KBM-7 (cell line): ENCODE data around the gene ZNF878.
"Not testable (repeated sequence)": the region's sequence is repeated elsewhere in the genome, so short reads cannot be mapped to it uniquely, and the experiment has no call there.

Source experiments
- DNase-seq: peaks from one replicate; pipeline ENCODE4 v3.0.0-alpha.2; 2015
- in situ Hi-C: fragments of 300-500 bp; cut with MboI; formaldehyde crosslinking; loops from 2 replicates; pipeline ENCODE4 v1.14.3; 2020; ENCODE audit warnings: low sequenced_read_pairs, low pct_unique_long_range_greater_than_20kb, mixed read lengths

The ZNF878 gene

DNA sequence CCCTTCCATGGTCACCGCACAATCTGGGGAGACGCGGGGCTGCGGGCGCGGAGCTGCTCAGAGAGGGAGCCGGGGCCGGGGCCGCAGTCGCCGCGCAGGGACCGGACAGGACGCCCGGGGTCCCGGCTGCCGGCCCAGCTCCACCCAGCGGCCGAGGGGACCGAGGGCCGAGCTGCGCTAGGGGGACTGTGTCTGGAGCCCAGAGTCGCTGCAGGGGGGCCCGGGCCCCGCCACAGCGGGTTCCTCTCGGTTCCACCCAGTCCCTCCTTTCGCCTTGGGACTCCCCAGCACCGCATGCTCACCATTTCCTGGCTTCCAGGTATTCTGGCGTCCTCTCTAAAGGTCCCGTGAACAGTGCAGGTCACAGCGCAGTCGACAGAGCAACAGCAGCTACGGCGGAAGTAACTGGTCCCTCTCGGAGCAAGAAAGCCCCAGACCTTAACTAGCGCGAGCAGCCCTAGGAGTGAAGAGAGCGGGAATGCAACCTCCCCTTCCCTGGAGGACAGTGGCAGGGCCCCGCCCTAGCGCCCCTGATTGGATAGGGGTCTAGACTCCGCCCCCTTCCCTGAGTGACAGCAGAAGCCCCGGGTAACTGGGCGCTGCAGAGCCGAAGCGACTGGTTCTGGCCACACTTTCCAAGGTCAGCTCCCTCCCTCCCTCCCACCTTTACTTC is at the start of gene ZNF878:
TSS of gene ZNF878 (minus strand) at position 465 of the 673 bp plus-strand sequence. CDS start at position 305, 160 bp downstream.
- in situ Hi-C loops = no loop called here

DNA sequence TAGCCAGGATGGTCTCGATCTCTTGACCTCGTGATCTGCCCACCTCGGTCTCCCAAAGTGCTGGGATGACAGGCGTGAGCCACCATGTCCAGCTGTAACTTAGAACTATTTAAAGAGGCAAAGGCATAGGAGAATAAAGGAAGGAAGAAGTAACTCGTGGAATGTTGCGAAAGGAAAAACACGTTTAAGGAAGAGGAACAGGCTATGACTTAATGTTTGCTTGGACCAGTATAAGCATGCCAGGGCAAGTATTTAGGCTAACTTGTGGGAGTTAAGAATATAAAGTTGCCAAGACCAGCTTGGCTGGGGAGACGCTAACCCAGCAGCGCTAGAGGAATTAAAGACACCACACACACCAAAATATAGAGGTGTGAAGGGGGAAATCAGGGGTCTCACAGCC is 45.3 kb upstream of the ZNF878 start:
- DNase-seq = no peak
- in situ Hi-C loops = no loop called here

More for the DNA sequence above, at the start of gene ZNF878:
- DNase-seq = peak; percentile 93

DNA sequence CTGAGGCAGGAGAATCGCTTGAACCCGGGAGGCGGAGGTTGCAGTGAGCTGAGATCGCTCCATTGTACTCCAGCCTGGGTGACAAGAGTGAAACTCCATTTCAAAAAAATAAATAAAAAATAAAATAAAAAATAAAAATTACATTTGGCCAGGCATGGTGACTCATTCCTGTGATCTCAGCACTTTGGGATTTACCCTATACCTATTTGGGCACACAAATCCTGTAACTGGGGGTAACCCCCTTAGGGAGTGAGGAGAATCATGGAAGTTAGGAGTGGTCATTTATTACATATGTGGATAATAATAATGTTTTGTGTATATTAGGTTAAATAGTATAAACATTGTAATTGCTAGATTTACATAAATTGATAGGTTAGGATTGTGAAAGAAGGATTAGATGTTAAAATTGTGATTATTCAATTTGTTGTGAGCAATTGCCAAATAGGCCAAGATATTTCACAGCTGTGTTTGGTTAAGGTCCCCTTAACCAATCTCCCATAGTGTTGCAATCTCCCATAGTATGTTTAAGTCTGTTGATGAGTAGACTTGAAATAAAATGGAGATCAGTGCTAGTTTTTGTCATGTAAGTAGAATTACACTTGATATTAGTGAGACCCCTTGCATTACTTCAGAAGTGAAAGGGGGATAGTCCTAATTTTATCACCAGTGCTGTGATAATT is 42.5 kb upstream of the ZNF878 start:
- no peak for DNase-seq
- in situ Hi-C loops = no loop called here

DNA sequence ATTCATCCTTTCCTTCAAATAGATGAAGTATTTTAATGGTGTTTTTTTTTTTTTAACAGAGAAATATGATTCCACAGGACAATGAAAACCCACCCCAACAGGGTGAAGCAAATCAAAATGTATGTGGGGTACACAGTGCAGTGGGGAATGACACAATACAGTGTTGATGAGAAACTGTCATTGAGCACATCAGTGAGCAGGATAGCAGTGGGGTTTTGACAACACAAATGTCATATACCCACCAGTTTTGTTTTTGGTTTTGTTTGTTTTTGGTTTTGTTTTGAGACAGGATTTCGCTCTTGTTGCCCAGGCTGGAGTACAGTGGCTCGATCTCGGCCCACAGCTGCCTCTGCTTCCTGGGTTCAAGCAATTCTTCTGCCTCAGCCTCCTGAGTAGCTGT is 41.0 kb upstream of the ZNF878 start:
- DNase-seq = no peak
- in situ Hi-C loops = no loop called here

DNA sequence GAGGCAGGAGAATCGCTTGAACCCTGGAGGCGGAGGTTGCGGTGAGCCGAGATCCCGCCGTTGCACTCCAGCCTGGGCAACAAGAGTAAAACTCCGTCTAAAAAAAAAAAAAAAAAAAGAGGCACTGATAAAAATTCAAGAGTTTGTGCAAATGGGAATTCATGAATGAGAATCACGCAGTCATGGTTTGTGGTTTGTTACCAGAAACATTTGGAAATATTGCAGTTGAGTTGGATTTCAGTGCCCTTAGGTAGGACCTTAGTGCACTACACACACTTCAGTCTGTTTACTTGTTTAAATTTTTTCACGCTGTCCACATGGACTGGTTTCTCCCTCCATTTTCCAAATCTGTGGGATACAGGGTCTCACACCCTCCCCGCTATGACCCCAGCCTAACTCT is 40.2 kb upstream of the ZNF878 start:
- DNase-seq = peak; percentile 24
- in situ Hi-C loops = no loop called here

DNA sequence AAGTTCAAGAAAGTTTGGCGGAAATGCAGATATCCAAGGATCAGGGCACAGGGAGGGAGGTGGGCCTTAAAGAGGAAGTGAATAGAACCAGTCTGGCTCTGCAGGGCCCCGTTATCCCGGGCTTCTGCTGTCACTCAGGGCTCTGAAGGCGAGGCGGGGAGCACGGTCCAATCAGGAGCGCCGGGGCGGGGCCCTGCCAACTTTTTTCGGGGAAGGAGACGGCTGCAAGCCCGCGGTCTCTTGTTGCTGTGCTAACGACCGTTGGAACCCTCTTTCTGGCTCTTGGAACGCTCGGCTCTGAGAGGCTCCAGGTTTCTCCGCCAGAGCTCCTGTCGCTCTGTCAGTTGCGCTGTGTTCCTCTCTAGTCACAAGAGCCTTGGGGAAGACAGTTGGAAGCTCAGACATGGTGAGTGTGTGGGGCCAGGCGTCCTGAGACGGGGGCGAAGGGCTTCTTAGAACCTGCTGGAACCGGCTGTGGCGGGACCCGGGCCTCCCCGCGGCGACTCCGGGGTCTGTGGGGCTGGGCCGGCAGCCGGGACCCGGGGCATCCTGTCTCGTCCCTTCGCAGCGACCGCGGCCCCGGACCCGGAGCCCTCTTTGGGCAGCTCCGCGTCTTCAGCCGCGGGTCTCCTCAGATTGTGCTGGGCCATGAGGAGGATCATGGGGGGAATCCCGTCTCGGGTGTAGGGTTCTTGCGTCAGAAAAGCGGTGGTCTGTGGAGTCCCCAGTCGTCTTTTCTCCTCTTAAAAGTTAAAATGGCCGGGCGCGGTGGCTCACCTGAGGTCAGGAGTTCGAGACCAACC is 39.5 kb upstream of the ZNF878 start:
- DNase-seq = peak; percentile 96
- in situ Hi-C loops = no loop called here

DNA sequence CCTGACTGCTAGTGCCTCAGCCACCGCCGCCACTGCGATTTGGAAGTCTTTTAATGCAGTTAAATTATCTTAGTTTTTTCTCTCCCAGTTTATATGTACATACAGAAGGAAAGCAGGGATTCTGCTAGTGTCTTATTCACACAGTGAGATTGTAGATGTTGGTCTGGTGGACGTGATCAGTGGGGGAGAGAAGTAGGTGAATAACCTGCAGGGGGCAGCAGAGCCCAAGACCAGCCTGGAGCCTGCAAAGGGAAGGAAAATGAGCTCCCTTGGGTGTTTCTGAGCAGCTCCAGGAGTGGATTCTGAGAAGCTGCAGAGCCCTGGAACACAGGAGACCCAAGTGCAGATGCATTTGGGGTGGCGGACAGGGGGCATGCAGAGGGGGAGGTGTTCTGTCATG is 38.0 kb upstream of the ZNF878 start:
- in situ Hi-C loops = no loop called here
- peak; percentile 86 for DNase-seq

DNA sequence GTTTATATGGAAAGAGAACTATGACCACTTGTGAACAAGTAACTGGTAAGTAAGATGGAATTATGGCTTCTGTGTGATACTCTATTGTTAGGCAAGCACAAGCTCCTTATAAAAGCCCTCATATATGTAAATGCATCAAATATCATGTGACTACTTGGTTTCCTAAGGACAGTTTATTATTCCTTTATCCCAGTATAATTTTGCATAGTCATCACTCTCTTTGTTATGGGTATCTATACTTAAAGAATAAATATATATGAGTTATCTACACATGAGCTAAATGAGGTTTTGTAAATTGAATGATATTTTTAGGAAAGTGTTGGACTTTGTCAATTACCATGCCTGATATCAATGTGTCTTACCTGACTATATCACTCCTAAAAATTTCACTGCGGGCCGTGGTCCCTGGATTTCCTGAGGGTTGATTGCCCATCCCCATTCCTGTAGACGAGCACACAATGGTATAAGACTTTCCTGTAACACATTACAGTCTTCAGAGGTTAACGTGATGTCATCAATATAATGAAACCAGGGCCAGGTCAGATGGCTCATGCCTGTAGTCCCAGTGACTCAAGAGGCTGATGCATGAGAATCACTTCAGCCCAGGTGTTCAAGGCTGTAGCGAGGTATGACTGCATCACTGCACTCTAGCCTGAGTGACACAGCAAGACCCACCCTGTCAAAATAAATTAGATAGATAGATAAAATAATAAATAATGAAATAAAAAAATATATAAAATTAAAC is 32.5 kb upstream of the ZNF878 start:
- no peak for DNase-seq
- in situ Hi-C loops = no loop called here

DNA sequence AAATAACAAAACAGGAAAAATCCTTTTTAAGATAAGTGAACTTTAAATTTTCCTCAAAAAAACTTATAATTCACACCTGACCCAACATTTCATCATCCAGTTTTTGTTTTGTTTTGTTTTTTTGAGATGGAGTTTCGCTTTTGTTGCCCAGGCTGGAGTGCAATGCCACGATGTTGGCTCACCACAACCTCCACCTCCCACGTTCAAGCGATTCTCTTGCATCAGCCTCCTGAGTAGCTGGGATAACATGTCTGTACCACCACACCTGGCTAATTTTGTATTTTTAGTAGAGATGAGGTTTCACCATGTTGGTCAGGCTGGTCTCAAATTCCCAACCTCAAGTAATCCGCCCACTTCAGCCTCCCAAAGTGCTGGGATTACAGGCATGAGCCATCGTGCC is 30.6 kb upstream of the ZNF878 start:
- in situ Hi-C loops, DNase-seq: not testable (repeated sequence)

DNA sequence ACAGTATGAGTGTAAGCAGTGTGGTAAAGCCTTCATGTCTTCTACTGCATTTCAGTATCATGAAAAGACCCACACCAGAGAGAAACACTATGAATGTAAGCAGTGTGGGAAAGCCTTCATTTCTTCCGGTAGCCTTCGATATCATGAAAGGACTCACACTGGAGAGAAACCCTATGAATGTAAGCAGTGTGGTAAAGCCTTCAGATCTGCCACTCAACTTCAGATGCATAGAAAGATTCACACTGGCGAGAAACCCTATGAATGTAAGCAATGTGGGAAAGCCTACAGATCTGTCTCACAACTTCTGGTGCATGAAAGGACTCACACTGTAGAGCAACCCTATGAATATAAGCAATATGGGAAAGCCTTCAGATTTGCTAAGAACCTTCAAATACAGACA is 24.6 kb upstream of the ZNF878 start:
- in situ Hi-C loops = no loop called here

DNA sequence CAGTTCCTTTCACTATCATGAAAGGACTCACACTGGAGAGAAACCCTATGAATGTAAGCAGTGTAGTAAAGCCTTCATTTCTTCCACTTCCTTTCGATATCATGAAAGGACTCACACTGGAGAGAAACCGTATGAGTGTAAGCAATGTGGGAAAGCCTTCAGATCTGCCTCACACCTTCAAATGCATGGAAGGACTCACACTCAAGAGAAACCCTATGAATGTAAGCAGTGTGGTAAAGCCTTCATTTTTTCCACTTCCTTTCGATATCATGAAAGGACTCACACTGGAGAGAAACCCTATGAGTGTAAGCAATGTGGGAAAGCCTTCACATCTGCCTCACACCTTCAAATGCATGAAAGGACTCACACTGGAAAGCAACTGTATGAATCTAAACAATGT is 23.6 kb upstream of the ZNF878 start:
- in situ Hi-C loops, DNase-seq: not testable (repeated sequence)

More for the DNA sequence above, 24.6 kb upstream of the ZNF878 start:
- no peak for DNase-seq

DNA sequence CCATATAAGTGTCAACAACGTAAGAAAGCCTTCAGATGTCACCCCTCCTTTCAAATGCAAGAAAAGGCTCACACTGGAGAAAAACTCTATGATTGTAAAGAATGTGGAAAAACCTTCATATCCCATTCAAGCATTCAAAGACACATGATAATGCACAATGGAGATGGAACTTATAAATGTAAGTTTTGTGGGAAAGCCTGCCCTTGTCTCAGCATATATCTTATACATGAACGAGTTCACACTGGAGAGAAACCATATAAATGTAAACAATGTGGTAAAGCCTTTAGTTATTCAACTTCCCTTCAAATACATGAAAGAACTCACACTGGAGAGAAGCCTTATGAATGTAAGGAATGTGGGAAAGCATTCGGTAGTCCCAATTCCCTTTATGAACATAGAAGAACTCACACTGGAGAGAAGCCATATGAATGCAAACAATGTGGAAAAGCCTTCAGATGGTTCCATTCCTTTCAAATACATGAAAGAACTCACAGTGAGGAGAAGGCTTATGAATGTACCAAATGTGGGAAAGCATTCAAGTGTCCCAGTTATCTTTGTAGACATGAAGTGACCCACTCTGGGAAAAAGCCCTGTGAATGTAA is 22.9 kb upstream of the ZNF878 start:
- no peak for DNase-seq
- in situ Hi-C loops = no loop called here

DNA sequence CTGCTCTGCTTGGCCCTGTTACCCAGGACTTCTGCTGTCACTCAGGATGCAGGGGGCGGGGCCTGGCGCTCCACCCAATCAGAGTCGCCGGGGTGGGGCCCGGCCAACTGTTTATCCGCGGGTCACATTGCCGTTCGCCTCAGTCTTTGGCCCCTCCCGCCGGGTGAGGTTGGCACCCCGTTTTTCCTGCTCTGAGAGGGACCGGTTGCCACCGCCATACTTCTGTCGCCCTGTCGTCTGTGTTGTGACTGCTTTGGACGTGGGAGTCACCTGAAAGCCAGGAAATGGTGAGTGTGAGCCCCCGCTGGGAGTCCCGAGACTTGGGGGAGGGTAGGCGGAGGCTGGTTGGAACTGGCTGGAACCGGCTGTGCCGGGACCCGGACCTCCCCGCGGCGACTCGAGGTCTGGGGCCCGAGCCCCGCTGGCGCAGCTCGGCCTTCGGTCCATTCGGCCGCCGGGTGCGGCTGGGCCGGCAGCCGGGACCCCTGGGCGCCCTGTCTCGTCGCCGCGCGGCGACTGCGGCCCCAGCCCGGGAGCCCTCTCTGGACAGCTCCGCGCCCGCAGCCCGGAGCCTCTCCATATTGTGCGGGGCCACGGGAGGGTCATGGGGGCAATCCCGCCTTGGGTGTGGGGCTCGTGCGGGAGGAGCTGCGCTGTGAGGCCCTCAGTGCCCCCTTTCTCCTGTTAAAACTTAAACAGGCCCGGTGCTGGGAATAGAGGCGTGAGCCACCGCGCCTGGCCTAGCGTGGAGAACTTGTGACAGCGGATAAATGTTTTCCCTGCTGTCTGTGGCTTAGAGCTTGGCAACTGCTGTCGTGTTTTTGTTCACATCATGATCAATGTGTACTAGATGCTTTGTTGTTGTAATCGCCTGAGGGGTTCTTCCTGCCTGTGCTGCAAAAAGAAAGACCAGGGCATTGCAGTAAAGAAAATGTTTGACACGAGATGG is 12.1 kb upstream of the ZNF878 start, which contains the start of gene ZNF844:
TSS of gene ZNF844 (plus strand) at position 142 of the 949 bp plus-strand sequence. CDS start at position 285, 143 bp downstream.
- in situ Hi-C loops = no loop called here
- no peak for DNase-seq

DNA sequence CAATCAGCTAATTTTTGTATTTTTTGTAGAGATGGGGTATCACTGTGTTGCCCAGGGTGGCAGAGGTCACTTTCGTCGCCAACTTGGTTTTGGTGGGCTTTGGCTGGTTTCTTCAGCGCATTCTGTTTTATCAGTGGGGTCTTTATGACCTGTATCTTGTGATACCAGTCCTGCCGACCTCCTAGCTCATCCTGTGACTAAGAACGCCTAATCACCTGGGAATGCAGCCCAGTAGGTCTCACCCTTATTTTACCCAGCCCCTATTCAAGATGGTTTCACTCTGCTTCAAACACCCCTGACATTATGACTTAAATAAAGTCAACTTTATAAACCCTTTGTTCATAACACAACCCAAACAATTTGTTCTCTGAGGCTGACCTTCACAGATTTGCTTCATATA is 3.0 kb upstream of the ZNF878 start:
- DNase-seq = no peak
- in situ Hi-C loops = no loop called here

DNA sequence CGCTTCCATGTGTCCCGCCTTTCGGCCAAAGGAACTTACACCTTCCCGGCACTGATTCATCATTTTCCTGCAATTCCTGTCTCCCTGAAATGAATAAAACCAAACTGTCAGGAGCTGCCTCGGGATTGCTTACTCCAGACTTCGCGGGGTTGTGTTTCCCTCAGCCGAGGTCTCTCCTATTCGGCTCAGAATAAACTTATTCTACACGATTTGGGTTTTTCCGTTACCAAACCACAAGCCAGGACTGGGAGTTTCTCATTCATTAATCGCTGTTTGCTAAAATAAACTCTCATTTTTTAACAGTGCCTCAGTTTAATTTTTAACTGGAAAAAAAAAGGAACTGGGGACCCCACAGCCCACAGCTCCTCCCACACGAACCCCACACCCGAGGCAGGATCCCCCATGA is 667 bp downstream of the ZNF878 start:
- no peak for DNase-seq
- in situ Hi-C loops = no loop called here

DNA sequence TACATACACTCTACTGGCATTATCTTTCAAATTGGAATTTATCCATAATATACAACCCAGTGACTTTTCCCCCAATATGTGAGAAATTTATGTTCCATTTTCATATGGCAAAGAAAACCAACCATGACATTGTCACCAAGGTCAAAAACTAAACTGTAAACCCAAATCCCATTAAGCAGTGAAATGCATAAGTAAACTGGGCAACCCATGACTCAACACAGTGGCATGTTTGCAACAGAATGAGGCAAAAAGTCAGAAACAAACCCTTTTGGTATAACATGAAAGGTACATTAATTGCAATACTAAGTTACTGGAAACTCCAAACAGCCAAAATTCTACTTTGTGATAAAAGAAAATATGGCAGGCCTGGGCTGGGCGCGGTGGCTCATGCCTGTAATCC is 4.9 kb downstream of the ZNF878 start:
- in situ Hi-C loops = no loop called here
- DNase-seq = no peak

DNA sequence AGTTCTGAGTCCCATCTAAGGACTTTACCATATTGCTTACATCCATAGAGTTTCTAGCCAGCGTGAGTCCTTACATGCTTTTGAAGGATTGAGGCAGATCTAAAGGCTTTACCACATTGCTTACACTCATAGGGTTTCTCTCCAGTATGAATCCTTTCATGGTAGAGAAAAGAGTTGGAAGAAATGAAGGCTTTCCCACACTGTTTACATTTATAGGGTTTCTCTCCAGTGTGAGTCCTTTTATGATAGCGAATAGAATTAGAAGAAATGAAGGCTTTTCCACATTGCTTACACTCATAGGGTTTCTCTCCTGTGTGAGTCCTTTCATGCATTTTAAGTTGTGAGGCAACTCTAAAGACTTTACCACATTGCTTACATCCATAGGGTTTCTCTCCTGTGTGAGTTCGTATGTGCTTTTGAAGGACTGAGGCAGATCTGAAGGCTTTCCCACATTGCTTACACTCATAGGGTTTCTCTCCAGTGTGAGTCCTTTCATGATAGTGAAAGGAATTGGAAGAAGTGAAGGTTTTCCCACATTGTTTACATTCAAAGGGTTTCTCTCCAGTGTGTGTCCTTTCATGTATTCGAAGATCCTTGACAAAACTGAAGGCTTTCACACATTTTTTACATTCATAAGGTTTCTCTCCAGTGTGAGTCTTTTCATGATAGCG is 8.9 kb downstream of the ZNF878 start:
- DNase-seq = peak; percentile 25
- in situ Hi-C loops = no loop called here
